ENCODE measurements around the gene STMN3. TPM values are rescaled to one million over a fixed set of nuclear protein-coding genes. Genes with fewer than 3 reads are reported as not detected.
"Not testable (repeated sequence)": the region's sequence is repeated elsewhere in the genome, so short reads cannot be mapped to it uniquely, and the experiment has no call there.

STMN3 gene
- polyA plus RNA-seq, 10 donors: 8.8 to 37.1 (median 16.1) TPM

GRCh38 chr20:63680857-63681608, 27.8 kb upstream of the STMN3 start:
- DNase-seq: no peak

DNA sequence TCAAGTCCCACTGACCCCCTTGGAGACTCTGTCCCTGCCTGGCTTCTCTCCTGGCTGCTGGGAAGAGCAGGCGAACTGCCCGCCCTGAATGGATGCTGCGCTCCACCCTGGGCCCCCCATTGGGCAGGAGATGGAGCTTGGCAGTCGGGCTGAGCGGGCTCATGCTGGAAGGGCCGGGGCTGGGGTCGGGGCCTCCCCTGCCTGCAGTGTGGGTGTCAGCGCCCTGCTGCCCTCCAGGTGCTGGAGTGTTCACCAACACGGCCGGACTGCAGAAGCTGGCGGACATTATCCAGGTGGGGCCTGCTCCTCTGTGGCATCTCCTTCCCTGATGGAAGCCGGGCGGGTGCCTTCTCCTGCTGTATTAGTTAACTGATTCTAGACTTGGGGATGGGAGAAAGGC, 27.2 kb upstream of the STMN3 start:
- no peak for DNase-seq

GRCh38 chr20:63679799-63680305, 26.6 kb upstream of the STMN3 start:
- no peak for DNase-seq

GRCh38 chr20:63678667-63679465, 25.6 kb upstream of the STMN3 start:
- DNase-seq: no peak

- DNase-seq: no peak
These were observed 24.8 kb upstream of the STMN3 start for GRCh38 chr20:63678071-63678470.

DNA sequence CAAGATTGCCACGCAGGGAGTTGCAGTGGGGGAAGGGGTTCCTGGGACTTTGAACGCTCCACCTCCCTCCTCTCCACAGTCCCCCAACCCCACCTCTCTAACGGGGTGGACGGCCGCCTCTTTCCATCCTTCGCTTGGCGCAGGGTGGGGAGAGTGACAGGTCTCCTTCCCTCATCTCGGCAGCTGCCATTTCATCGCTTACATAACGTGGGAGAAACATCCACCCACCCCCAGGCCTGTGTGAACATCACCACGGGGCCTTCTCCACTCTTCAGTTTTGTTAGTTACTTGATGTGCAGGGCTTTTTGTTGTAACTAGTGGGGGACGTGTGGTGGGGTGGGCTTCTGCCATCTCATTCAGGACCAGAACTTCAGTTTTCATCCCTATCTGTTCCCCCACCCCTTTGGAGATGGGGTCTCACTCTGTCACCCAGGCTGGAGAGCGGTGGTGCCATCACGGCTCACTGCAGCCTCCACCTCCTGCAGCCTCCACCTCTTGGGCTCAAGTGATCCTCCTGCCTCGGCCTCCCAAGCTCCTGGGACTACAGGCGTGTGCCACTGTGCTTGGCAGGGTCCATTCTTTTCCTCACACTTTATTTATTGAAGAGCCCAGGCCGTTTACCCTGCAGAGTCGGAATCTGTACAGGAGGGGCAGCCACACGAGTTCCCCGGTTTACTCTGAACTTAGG, 22.6 kb upstream of the STMN3 start:
- DNase-seq: no peak

DNA sequence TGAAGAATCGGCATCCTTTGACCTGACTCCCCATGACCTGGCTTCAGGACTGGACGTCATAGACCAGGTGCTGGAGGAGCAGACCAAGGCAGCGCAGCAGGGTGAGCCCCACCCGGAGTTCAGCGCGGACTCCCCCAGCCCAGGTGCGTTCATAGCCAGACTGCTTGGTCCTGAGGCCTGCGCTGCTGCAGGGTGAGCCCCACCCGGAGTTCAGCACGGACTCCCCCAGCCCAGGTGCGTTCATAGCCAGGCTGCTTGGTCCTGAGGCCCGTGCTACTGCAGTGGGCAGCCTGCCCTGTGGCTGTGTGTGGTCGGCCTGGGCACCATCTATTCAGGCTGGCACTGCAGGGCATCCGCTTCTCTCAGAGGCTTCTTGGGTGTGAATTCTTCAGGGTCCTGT, 20.7 kb upstream of the STMN3 start:
- no peak for DNase-seq

GRCh38 chr20:63672666-63673065, 19.4 kb upstream of the STMN3 start:
- DNase-seq: no peak

DNA sequence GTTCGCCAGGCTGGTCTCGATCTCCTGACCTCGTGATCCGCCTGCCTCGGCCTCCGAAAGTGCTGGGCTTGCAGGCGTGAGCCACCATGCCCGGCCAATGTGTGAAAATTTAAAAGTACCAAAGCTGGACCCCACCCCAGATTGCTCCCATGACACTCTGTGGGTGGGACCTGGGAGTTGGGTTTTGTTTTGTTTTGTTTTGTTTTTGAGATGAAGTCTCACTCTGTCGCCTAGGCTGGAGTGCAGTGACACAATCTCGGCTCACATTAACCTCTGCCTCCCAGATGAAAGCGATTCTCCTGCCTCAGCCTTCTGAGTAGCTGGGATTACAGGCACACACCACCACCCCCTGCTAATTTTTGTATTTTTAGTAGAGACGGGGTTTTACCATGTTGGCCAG, 18.5 kb upstream of the STMN3 start:
- DNase-seq: not testable (repeated sequence)

DNA sequence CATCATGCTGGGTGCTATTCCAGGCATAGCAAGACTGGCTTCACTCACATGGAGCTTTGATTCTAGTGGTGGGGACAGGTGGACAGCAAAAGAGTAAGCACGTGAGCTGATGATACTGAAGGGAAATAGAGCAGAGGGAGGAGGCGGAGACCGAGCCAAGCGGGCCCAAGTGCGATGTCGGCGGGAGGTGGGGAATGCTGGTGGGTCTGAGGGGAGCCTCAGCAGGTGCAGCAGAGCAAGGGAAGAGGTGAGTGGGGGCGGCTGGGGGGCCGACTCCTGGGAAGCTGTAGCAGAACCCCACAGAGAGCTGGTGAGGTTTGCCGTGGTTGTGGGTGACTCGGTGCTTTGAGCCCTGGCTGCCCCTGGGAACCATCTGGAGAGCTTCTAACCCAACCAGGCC, 15.1 kb upstream of the STMN3 start:
- no peak for DNase-seq

GRCh38 chr20:63667858-63668257, 14.6 kb upstream of the STMN3 start:
- no peak for DNase-seq

DNA sequence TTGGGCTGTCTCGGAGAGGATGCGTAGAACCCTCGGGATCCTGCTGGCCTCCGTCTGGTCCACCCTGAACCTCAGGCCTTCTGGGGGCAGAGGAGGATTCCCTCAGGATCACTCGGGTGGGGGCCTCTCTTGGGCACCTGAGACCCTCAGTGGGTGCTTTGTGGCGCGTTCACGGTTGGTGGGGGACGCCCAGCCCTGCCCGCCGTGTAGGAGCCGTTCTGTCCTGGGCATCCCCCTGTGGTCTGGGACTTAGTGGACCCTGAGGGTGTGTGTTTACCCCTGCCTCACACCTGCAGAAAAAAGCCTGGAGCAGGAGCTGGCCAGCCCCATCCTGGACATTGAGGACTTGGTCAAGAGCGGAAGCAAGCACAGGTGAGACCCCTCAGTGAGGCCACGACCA, 12.5 kb upstream of the STMN3 start:
- no peak for DNase-seq

GRCh38 chr20:63664861-63665594, 11.8 kb upstream of the STMN3 start:
- no peak for DNase-seq

DNA sequence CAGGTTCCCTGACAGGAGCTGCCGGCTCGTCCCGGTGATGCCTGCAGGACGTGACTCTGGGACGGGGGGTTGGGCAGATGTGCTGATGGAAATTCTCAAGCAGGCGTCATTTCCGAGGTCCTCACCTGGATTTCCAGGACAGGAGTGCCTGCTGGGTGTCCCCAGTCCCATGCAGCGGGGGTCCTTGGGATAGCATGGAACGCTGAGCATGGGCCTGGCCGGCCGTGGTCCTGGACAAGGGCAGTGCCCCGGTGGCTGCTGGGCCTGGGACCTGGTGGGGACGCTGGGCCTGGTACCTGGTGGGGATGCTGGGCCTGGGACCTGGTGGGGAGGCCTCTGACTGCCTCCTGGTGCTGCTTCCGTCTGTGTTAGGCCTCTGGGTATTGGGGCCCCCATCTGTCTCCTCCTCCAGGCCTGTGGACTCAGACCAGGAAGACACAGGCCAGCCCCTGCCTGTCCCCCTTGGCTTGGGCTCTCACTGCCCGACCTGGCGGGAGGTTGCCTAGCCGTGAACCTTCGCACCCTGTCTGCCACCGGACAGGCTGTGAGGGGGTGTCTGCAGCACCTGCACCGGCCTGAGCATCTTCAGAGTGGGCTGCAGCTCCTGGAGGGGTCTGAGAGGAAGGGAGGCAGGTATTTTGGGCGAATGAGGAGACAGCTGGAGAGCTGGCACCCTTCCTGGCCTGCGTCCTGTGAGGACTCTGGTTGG, 11.1 kb upstream of the STMN3 start:
- no peak for DNase-seq

GRCh38 chr20:63663332-63664066, 10.3 kb upstream of the STMN3 start:
- no peak for DNase-seq

DNA sequence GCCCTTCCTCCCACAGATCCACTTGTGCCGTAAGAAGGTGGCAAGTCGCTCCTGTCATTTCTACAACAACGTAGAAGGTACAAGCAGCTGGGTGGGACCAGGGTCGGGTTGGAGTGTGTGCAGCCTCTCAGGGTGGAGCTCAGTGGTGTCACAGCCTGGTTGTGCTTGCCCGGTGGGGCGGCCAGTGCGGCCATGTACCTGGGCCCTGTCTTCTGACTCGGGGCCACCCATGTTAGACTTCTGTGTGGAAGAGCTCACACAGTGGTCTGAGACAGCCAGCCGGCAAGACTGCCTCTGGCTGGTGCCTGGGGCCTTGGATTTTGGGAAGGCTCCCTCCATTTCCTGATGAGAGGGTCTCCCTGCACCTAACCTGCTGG, 9.6 kb upstream of the STMN3 start:
- DNase-seq: no peak

DNA sequence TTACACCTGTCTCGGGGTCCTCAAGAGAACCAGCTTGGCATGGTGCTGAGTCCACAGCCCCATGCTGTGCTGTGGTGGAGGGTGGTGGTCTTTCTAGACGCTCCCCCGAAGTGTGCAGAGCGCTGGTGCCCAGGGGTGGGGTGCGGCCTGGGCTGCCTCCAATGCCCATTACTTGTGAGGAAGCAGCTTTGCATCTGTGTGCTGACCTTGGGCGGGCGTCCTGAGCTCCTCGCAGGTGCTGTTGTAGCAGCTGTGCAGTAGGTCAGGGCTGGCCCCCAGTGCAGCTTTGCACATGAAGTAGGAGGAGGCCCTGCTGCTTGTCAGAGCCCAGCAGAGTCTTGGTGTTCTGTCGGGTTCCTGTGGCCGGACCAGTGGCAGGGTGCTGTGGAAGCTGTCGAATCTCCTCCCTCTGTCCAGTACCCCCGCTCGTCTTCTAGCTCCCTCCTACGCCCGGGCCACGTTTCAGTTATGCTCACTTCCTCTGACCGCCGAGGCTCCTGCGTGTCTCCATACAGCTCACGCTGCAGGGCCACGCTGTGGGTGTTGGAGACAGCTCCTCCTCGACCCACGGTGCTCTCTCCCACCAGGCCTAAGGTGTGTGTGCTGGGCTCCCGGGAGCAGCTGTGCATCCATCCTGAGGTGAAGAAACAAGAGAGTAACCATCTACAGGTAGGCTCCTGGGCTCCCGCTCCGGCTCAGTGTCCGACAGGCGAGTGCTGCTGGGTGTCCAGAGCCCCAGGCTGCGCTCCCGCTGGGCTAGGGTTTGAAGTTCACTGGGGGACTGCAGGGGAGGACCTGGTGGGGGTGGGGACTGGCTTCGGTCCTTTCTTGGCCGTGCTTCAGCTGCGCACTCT, 9.0 kb upstream of the STMN3 start:
- DNase-seq: no peak

DNA sequence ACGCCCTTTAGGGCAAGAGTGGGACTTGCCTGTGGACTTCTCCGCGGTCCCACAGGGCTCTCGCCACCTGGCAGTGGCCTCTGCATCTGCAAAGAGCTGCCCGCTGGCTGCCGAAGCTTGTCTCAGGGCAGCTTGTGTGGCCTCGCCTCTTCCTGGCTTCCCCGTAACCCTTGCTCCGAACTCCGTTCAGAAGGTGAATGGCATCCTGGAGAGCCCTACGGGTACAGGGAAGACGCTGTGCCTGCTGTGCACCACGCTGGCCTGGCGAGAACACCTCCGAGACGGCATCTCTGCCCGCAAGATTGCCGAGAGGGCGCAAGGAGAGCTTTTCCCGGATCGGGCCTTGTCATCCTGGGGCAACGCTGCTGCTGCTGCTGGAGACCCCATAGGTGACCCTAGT, 7.9 kb upstream of the STMN3 start:
- DNase-seq: no peak

- DNase-seq: no peak
These were observed 7.4 kb upstream of the STMN3 start for GRCh38 chr20:63660622-63661021.

DNA sequence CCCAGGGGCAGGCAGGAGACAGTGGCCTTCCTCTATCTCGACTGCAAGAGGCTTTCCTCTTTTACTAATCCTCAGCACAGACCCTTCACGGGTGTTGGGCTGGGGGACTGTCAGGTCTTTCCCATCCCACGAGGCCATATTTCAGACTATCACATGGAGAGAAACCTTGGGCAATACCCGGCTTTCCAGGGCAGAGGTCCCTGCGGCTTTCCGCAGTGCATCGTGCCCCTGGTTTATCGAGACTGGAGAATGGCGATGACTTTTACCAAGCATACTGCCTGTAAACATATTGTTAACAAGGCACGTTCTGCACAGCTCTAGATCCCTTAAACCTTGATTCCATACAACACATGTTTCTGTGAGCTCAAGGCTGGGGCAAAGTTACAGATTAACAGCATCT, 7.0 kb upstream of the STMN3 start:
- not testable (repeated sequence) for DNase-seq

Data from muscle of back (tissue), 11 donors.